ENCODE data around the gene TAF3.

TAF3 gene

DNA sequence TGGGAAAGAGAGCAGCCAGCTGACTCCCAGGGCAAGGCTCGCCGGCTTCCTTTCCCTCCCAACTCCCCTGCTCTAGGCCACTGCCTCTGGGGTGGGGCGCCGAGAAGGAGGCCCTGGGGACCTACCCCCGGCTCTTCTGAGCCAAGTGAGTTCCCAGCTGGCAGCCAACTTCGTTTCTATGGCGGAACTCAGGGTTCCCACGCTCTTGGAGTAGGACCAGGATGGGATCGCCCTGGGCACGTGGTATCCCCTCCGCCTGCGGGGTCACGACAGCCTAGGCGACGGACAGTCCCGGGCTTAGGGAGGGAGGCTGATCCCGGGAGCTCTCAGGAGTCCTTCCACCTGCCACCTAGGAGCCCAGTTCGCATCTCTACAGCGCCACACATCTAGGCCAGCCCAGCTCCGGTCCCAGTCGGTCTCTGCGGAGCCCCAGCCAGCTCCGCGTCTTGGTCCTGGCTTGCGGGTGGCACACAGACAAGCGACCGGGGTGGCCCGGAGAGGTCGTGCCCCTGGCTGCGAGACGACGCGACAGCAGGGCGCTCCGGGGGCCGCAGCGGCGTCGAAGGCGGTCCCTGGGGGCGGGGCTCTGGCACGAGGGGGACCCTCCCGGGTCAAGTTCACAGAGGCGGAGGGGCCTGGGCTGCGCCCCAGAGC is 215.6 kb downstream of the TAF3 start:
- DNase-seq (ENCODE audit: low spot score) = no peak

DNA sequence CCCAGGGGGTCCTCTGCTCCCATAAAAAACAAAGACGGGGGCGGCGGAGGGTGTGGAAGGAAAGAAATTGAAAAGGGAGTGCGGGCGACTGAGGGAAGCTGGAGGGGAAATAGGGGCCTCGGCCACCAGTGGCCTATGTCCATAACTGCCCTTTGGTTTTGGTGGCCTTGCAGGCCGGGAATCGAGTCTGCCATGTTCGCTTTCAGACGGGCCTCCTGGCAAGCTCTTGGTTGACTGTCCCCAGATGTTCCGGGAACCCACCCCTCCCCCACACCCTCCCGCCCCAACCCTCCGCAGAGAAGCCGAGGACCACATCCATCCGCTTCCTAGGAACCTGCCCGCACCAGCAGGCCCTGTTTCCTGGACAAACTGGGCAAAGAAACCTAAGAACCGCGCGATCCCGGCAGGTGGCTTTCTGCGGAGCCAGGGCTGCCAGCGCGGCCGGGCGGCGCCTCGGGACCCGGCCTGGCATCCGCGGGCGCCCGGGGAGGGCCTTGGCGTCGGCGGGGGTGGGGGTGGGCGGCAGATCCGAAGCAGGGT is 216.2 kb downstream of the TAF3 start:
- DNase-seq (ENCODE audit: low spot score) = no peak

DNA sequence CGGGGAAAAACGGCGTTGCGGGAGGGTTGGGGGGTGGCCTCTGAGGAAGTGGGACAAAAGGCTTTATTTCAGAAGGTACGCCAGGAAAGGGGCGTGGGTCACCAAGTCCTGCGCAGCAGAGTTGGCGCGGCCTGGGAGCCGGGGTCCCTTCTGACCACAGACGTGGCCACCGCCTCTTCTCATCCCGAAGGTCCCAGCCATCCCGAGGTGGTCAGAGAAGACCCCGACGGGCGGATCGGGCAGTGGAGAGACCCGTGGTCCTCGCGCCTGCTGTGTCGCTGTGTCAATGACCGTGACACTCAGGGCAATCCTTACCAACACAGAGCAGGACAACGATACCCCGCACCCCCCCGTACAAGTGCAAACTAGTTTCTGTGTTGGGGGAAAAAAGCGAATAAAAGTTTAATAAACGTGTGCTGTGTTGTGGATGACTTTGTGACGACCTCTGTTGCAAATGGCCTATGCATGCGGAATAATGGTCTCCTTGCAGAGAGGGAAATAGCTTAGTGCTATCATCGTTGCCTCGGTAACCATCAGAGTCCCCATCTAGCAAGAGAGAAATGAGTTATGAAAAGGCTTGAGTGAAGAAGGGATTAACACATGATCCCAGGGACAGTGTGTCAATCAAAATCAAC is 216.8 kb downstream of the TAF3 start:
- no peak for DNase-seq (ENCODE audit: low spot score)

DNA sequence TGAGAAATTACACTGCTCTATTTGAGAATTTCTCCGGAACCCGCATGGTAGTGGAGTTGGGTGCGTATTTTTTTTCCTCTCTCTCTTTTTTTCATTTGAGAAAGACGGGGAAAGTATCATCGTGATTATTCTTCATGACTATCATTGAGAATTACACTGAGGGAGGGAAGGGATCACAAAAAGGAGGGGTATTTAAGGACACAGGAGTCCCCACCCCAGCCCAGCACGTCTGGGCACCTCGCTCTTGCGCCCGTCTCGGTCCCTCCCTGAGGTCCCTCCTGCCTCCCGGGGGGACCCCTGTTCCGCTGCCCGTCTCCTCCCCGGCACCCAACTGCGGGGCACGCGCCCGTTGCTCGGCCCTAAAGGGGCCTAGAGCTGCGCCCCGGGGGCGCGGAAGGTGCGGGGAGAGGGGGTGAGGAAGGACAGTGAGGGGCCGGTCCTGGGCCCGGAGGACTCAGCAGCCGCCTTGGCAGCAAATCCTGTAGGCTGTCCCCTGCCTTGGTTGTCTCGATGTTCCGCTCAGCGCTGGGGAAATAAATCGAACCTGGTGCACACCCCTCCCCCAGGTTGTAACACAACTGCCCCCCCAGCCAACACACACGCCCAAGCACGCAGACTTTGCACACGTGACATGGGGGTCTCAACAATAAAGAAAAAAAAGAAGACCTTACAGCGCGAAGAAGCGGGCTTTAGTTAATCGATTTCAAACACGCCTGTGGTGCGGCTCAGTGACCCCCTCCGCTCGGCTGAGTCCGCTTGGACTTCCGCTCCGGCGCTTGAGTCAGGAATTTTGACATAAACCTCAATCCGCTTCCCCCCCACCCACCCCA is 217.6 kb downstream of the TAF3 start:
- no peak for DNase-seq (ENCODE audit: low spot score)

DNA sequence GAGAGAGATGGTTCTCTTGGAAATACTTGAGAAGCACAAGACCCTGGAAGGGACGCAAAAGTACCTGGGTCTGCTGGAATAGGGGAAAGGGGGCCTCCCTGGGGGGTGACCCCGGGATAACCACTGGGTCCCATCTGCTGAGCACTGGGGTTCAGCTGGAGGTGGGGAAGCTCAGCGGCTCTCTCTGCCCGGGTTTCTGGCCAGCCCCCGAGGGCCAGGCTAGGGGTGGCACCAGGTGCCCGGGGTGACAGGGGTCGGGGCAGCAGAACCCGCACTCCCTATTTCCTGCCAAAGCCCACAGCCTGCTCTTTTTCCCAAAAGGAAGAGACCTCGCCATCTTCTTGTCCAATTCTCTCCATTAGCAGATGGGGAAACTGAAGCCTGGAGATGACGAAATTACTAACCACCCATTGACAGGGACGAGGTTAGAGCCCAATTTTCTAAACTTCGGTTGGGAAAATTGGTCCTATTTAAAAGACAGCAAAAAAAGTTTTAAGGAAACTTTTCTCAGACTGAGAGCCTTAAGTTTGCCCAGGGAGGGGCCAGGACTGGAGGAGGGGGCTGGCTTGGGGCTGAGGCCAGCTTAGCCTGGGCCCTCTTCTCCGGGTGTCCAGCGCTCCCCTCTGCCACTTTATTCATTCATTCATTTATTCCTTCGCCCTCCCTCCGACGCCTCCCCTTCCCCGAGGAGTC is 218.3 kb downstream of the TAF3 start:
- no peak for DNase-seq (ENCODE audit: low spot score)

DNA sequence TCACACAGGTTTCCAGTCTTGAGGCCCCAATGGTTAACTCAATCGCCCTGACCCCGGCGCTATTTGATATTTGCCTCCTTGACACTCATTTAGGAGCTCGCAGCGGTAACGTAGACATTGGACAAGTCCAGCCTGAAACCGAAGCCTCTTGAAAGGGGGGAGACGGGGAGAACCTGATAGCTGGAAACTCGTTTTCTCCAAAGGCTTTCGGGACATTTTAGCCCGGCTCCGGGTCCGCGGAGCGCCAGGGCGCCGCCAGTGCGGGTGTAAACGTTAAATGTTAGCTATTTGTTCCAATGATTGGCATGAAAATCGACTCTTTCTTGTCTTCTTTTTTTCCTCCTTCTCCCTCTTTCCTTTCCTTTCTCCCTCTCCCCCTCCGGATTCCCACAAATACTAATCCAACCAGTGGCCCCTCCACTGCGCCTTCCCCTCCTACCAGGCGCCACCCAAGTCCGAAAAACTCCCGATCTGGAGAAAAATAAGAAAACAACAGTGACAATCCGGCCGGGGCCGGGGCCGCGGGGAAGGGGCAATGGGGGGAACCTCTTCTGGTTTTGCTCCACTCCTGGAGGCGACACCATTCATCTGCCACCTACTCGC is 219.0 kb downstream of the TAF3 start:
- no peak for DNase-seq (ENCODE audit: low spot score)

DNA sequence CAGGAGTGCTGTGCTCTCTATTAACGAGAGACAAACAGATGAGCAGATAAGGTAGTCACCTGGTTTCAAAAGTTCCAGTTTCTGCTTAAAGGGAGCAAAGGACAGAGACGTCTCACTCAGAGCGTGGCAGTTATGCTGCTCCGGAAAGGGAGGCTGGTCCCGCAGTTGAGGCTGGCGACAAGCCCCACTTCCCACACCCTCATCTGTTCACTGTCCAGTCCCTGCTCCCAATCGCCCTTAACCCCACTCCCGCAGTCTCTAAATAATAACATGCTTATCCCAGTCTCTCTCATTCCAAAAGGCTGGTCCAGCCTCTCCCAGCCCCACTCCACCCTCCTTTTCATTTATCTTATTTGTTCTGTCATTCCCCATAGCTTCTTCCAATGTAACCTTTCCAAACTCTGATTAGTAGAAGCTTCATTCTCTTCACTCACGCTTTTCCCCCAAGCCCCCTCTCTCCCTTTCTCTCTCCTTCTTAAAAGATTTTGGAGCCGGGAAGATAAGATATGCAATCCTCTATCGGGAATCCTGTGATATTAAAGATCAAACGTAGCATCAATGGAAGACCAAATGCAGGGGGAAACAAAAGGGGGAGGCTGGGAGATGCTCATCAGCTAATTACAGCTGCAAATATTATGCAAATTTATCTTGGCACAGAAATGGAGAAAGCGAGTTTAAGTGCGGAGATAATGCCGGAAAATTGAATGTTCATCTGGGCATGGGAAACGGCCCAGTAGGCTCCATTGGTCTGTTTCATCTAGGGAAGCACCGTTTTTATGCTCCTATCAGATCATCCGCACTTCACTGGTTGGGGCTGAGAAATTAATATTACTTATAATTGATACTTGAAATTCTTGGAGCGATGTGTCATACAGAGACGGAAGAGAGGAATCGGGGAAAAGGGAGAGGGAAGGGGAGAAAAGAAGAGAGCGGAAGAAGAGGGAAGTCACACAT is 219.9 kb downstream of the TAF3 start:
- DNase-seq (ENCODE audit: low spot score) = no peak

DNA sequence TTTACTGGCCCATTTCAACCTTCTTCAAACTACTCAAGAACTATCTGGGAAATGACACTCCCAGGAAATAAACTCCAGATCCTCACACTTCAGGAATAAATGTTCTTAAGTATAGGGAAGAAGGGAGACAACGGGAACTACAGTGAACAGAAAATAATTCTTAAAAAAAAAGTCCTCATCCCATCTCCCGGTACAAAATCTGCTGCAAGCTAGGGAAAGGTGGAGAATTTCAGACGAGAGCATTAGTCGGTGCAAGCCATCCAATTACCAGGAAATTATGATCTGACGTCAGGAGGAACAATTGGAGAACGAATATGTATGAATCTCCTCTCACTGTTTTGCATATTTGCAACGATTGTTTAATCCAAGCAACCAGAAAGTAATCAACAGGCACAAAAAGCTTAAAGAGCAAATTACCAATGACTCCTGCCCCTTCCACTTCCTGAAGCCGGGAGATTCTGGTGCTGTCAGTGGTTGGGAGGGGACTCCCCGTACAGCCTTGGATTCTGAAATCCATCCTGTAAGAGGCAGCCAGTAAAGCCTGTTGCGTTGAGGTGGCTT is 221.1 kb downstream of the TAF3 start:
- DNase-seq (ENCODE audit: low spot score) = no peak

DNA sequence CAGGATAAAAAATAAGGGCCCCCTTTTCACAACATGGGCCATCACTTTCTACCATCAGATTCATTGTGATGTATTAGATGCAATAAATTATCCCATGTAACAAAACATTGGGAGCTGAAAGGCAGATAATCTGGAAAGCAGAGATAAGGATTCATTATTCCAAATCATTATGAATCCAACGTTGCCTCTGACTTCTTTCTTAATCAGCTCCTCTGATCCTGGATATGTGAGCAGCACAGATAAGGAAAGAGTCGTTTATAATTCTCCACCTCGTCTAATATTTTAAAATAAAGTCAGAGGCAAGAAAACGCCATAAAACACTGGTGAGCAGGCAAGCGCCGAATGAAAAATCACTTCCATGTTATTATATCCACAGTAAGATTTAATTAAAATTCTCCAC is 222.3 kb downstream of the TAF3 start:
- no peak for DNase-seq (ENCODE audit: low spot score)

DNA sequence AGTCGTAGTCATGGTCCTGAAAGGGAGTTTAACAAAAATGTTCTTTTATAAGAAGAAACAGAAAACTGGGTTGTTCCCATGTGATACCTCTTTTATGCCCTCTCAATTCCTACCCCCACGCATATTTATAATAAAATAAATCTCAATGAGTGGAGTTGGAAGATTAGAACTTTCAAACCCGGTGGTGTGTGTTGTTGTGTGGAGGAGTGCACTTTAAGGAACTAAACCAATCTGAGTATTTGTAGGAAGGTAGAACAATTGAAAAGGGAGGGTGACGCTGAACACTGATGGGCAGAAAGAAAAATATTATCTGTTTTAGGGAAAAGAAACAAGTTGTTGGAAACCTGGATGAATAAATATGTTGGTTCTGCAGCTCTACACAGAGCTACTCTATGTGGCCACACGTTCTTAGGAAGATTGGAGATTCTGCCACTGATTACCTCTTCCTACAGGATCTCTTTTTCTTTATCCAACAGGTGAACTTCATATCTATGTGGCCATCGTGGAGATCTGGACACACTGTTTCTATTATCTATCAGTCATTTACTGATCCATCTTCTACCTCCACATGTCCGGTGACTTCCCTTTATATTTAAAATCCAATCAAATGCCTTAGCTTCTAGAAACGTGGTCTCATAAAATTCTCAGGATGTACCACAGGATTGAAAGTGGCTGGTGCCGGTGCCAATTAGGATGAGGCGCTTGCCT is 223.1 kb downstream of the TAF3 start:
- no peak for DNase-seq (ENCODE audit: low spot score)

DNA sequence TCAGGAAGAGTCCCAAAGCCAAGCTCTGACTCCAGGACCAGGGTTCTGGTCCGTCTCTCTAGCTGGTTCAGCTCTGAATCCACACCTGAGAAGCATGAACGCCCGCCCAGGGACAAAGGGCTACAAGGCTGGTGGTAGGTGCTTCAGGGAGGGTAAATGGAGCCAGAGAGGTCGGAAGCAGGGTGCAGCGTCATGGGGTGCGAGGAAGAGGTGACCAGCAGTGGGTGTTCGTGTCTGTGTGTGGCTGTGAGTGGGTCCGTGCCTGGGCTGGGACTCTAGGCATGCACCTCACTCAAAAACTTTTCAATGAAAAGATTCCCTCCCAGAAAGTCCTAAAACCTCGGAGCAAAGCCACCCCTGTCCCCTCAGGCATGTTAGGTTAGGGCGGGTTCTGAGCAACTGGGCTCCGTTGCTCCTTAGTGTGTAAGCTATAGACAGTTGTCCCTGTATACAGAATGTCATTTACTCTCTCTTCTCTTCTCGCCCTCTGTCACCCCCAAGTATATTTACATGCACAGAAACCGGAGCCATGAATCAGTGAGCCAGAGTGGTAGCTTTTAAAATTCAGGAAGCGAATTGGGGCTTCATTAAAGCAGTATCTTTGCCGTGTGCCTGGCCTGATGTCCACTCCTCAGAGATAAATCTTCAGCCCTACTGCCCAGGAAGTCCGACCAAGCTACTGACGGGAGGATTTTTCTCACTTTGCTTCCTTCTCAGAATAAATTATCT is 223.9 kb downstream of the TAF3 start:
- no peak for DNase-seq (ENCODE audit: low spot score)

DNA sequence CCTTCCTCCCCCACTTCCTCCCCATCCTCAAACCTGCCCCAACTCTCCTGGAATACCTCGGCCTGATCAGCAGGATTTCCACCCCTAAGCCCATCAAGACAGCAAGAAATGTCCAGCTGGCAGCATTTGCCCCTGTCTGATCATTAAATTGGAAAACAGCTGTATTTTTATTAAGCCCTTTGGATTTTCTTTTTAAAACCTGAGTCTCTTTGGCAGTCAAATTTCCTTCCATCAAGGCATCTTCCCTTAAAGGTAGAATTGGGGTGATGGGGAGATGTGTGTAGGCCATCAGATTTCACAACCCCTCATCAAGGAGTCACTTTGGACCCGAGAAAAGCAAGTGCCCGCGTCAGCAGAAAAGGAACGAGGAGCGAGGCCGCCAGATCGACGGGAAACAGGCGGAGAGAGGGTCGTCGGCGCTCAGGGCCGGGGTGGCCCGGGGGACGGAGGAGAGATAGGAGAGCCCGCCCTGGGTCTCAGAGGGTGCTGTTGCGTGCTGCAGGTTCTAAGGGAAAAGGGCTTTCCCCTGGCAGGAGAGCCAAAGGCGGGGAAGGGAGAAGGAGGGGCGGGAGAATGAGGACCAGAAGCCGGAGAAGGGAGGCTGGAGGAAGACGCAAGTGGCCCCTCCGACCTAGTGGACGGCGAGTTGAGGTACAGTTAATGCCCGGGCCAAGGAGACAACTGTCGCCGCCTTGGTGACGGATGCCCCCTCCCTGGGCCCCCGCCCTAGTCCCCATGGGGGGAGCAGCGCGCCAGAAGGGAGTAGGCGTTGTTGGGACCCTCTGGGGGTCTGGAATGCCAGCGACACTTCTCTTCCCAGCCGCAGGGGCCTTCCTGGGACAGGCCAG is 224.6 kb downstream of the TAF3 start:
- DNase-seq (ENCODE audit: low spot score) = no peak

DNA sequence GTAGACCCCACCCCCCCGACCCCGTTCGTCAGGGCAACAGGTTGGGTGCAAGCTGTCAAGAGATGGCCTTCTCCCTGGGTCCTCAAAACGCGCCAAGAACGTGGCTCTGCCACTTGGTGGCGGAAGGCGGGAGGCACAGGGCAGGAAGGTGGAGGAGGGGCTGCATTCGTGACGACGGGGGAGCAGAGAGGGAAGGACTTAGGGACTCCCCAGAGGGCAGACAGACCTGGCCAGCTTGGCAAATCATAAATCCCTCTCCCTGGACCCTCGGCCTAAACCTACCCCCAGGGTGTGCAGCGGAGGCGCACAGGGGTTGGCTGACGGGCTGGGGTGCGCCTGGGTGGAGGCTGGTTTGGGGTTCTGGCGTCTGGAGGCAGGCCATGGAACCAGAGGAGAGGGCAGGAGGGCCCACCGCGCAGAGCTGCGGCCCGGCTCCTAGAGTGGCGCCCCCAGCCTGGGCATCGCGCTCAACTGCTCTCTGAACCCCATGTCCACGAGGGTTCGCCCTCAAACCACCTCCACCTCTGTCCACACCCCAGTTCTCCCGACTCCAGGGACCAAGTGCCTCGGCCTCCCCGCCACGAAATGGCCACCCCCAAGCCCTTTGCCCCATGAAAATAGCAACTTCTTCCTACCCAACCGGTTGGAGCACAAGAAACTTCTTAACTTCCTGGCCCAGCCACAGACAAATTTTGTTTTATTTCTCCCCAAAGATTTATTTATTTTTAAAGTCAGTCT is 225.4 kb downstream of the TAF3 start:
- no peak for DNase-seq (ENCODE audit: low spot score)

DNA sequence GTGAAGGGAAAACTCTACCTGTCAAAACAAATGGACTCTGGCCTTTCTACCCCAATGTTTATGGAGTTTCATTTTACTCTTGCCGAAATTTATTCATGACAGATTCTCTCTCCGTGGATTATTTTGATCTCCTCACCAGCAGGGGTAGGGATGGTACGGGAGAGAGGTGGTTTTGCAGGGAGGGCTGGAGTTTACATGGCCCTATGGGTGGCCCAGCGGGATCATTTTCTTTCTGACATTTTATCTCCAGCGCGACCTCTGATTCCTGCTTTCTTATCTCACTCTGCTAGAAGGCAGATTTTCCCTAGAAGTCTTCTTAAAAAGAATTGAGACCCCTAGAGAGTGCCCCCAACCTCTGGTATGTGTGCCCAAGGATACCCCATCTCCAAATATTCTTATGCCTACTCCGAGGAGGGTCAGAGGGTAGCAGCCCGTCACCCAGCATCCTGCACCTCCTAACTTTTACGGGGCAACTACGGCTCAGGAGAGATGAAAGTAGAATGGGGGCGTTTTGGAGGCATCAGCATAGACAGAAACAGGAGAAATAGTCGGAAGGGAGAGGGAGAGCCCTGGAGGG is 226.1 kb downstream of the TAF3 start:
- DNase-seq (ENCODE audit: low spot score) = no peak

DNA sequence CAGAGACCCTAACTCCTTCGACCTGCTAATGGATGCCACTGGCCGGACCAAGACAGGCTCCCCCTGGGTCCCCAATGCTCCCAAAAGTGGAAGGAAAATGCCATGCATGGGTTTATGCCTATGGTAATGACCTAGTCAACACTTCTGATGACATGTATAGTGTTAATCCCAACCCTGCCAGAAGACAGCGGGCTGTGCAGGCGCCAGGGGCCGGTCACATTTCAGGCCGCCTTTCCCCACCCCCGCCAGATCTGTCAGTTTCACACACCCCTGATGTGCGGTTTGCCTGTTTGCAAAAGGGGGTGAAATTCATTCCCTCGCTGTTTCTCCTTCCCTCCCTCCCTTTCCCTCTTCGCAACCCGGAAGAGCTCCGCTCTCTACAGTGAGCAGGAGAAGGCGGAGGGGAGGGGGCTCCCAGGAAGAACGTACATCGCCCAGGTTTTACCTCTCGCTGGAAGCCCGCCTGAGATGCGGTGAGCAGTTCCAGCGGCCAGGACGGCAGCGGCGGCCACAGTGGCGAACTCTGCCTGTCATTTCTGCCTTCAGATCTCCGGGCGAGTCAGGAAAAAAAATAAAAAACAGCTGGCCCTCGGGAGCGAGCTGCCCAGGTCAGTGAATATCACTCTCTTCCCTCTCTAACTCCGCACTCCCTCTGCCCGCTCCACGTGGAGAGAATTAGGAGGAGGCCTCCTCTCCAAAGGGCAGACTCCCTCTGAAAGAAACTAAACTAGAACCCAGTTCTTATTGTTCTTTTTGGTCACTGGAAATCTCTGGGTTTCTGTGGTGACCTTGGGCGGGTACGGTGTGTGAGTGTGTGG is 226.8 kb downstream of the TAF3 start:
- no peak for DNase-seq (ENCODE audit: low spot score)
